ENCODE measurements around the gene DNAL1. TPM values are rescaled to one million over a fixed set of nuclear protein-coding genes. Genes with fewer than 3 reads are reported as not detected.
A peak's percentile ranks its signal among the peaks of the same experiment; 100 is the strongest.

The DNAL1 gene
- total and polyA plus RNA-seq, 8 donors = 0.29 to 12.9 (median 7.7) TPM; not detected in 1

GRCh38 chr14:73660511-73660910 lies 15.7 kb downstream of the DNAL1 start:
- TF ChIP-seq CTCF (IDR thresholded peaks at IDR 0.05) = no peak
- TF ChIP-seq POLR2A (IDR thresholded peaks at IDR 0.05) = no peak
- TF ChIP-seq EP300 (IDR thresholded peaks at IDR 0.05) = no peak
- TF ChIP-seq POLR2AphosphoS5 (IDR thresholded peaks at IDR 0.05) = no peak
- Histone ChIP-seq H3K9me3 (no peaks in the 10 kb centered on the region), H3K36me3 (peaks cover 0 to 50% (median 18%) of the 10 kb centered on the region in 4 donors), H3K4me1 (no peaks in the 10 kb centered on the region), H3K4me3 (no peak overlapping the region), H3K27ac (no peak overlapping the region), H3K27me3 (no peaks in the 10 kb centered on the region)
- no peak for DNase-seq
- 45 to 77% (median 62%) methylated on average over 2 of the region's 2 CpGs for WGBS, 5 donors
- intact Hi-C loops (cut with DNase I; ENCODE audit: low total_unique reads) = no loop called here

GRCh38 chr14:73661872-73662271 lies 17.1 kb downstream of the DNAL1 start:
- 68 to 85% (median 79%) methylated on average over 2 of the region's 2 CpGs for WGBS, 5 donors
- Histone ChIP-seq H3K36me3 (peaks cover 0 to 51% (median 18%) of the 10 kb centered on the region in 4 donors), H3K9me3 (no peaks in the 10 kb centered on the region), H3K27ac (no peak overlapping the region), H3K4me3 (no peak overlapping the region), H3K27me3 (no peaks in the 10 kb centered on the region), H3K4me1 (no peaks in the 10 kb centered on the region)
- no peak for DNase-seq
- intact Hi-C loops (cut with DNase I; ENCODE audit: low total_unique reads) = no loop called here
- TF ChIP-seq POLR2AphosphoS5 (IDR thresholded peaks at IDR 0.05) (no peak), CTCF (IDR thresholded peaks at IDR 0.05) (no peak), POLR2A (IDR thresholded peaks at IDR 0.05) (no peak), EP300 (IDR thresholded peaks at IDR 0.05) (no peak)

- WGBS, 5 donors = 64 to 92% (median 73%) methylated on average over 1 of the region's 1 CpG
- no peaks in the 10 kb centered on the region for H3K27me3 ChIP-seq
- no peak for TF ChIP-seq POLR2A (IDR thresholded peaks at IDR 0.05)
- TF ChIP-seq EP300 (IDR thresholded peaks at IDR 0.05) = no peak
- TF ChIP-seq POLR2AphosphoS5 (IDR thresholded peaks at IDR 0.05) = peak in 1 of 3 donors; percentile 39
- H3K36me3 ChIP-seq = peaks cover 0 to 52% (median 23%) of the 10 kb centered on the region in 4 donors
- H3K9me3 ChIP-seq = no peaks in the 10 kb centered on the region
- peak in 1 of 2 donors; percentile 11 for DNase-seq
- intact Hi-C loops (cut with DNase I; ENCODE audit: low total_unique reads) = no loop called here
- no peak overlapping the region for H3K27ac ChIP-seq
- H3K4me3 ChIP-seq = no peak overlapping the region
- no peaks in the 10 kb centered on the region for H3K4me1 ChIP-seq
Measured at GRCh38 chr14:73662487-73662943, 17.7 kb downstream of the DNAL1 start.

GRCh38 chr14:73663548-73664212 lies 18.9 kb downstream of the DNAL1 start:
- Histone ChIP-seq H3K4me3 (no peak overlapping the region), H3K36me3 (peaks cover 0 to 51% (median 23%) of the 10 kb centered on the region in 4 donors), H3K27ac (no peak overlapping the region), H3K27me3 (no peaks in the 10 kb centered on the region), H3K4me1 (no peaks in the 10 kb centered on the region), H3K9me3 (no peaks in the 10 kb centered on the region)
- no peak for DNase-seq
- TF ChIP-seq EP300 (IDR thresholded peaks at IDR 0.05) (no peak), CTCF (IDR thresholded peaks at IDR 0.05) (no peak), POLR2A (IDR thresholded peaks at IDR 0.05) (no peak), POLR2AphosphoS5 (IDR thresholded peaks at IDR 0.05) (no peak)
- intact Hi-C loops (cut with DNase I; ENCODE audit: low total_unique reads) = no loop called here

- Histone ChIP-seq H3K27me3 (no peaks in the 10 kb centered on the region), H3K9me3 (no peaks in the 10 kb centered on the region), H3K4me1 (no peaks in the 10 kb centered on the region), H3K36me3 (peaks cover 0 to 49% (median 18%) of the 10 kb centered on the region in 4 donors), H3K27ac (no peak overlapping the region), H3K4me3 (no peak overlapping the region)
- intact Hi-C loops (cut with DNase I; ENCODE audit: low total_unique reads) = no loop called here
- DNase-seq = no peak
- TF ChIP-seq CTCF (IDR thresholded peaks at IDR 0.05) (no peak), POLR2A (IDR thresholded peaks at IDR 0.05) (no peak), EP300 (IDR thresholded peaks at IDR 0.05) (no peak), POLR2AphosphoS5 (IDR thresholded peaks at IDR 0.05) (no peak)
- WGBS, 5 donors = 80 to 98% (median 82%) methylated on average over 2 of the region's 2 CpGs
Measured at GRCh38 chr14:73665130-73665529, 20.3 kb downstream of the DNAL1 start.
